Upper lobe of right lung (tissue), 1 donor: ENCODE measurements around the gene HID1. TPM values are rescaled to one million over a fixed set of nuclear protein-coding genes. Genes with fewer than 3 reads are reported as not detected.

Source experiments
- ATAC-seq: fragments of 200-7000 bp; cut with Tn5 transposase; one replicate; pipeline ENCODE4 v1.9.1; 2020; ENCODE audit warnings: mild to moderate bottlenecking, moderate library complexity
- DNase-seq: peaks from one replicate; pipeline ENCODE4 v3.0.0-alpha.2; 2020
- H3K27ac ChIP-seq: fragments of 200-600 bp; one replicate; pipeline ENCODE4 v1.8.0; 2022
- H3K27me3 ChIP-seq: fragments of 200-600 bp; one replicate; pipeline ENCODE4 v1.8.0; 2022; ENCODE audit warnings: mild to moderate bottlenecking
- H3K36me3 ChIP-seq: fragments of 200-600 bp; one replicate; pipeline ENCODE4 v1.8.0; 2022
- H3K4me1 ChIP-seq: fragments of 200-600 bp; one replicate; pipeline ENCODE4 v1.8.0; 2022
- H3K4me3 ChIP-seq: fragments of 200-600 bp; one replicate; pipeline ENCODE4 v1.8.0; 2022; ENCODE audit warnings: mild to moderate bottlenecking
- H3K9me3 ChIP-seq: fragments of 200-600 bp; one replicate; pipeline ENCODE4 v1.8.0; 2022
- CTCF ChIP-seq: fragments of 200-600 bp; IDR thresholded peaks from one replicate; pipeline ENCODE4 v1.8.0; 2022; ENCODE audit warnings: antibody characterized with exemption
- intact Hi-C: fragments of 100-400 bp; cut with DNase I; formaldehyde crosslinking; loops from one replicate; pipeline ENCODE4 v1.11.0; 2022
- total RNA-seq: library from RNA; stranded (reverse); fragmentation: NEBNext Ultra II Directional; extraction: Animal tissue kit (Norgen Biotek cat#: 25700); gene quantifications from one replicate; pipeline ENCODE4 v1.2.1, GENCODE V29; 2021
- donor health status: DM: no; HTN: yes; CAD: no; lungs with severe emphysema.

The HID1 gene
- total RNA-seq, 1 donor from 2014 or later: 33.5 TPM

- Histone ChIP-seq H3K4me1 (no peaks in the 10 kb centered on the region), H3K36me3 (no peaks in the 10 kb centered on the region), H3K27ac (no peak overlapping the region), H3K27me3 (peaks cover 68% of the 10 kb centered on the region), H3K4me3 (no peak overlapping the region), H3K9me3 (no peaks in the 10 kb centered on the region)
- TF ChIP-seq CTCF: no peak
- no peak for ATAC-seq
- intact Hi-C loops: no loop called here
- DNase-seq: no peak
These were observed 33.0 kb downstream of the HID1 start for GRCh38 chr17:74939534-74939933.

GRCh38 chr17:74938194-74938950 is 34.2 kb downstream of the HID1 start:
- TF ChIP-seq CTCF: no peak
- Histone ChIP-seq H3K27ac (no peak overlapping the region), H3K4me3 (no peak overlapping the region), H3K9me3 (no peaks in the 10 kb centered on the region), H3K4me1 (no peaks in the 10 kb centered on the region), H3K27me3 (peaks cover 75% of the 10 kb centered on the region), H3K36me3 (no peaks in the 10 kb centered on the region)
- intact Hi-C loops: no loop called here
- ATAC-seq (no peak), DNase-seq (no peak)

GRCh38 chr17:74937064-74938051 is 35.2 kb downstream of the HID1 start:
- Histone ChIP-seq H3K27me3 (peaks cover 75% of the 10 kb centered on the region), H3K9me3 (no peaks in the 10 kb centered on the region), H3K27ac (no peak overlapping the region), H3K4me3 (no peak overlapping the region), H3K4me1 (no peaks in the 10 kb centered on the region), H3K36me3 (no peaks in the 10 kb centered on the region)
- no peak for ATAC-seq
- DNase-seq: no peak
- TF ChIP-seq CTCF: no peak
- intact Hi-C loops: no loop called here

- no peak overlapping the region for H3K4me3 ChIP-seq
- no peak overlapping the region for H3K27ac ChIP-seq
- no peaks in the 10 kb centered on the region for H3K9me3 ChIP-seq
- TF ChIP-seq CTCF: no peak
- no peak for DNase-seq
- no peaks in the 10 kb centered on the region for H3K36me3 ChIP-seq
- H3K4me1 ChIP-seq: no peaks in the 10 kb centered on the region
- intact Hi-C loops: no loop called here
- ATAC-seq: no peak
- H3K27me3 ChIP-seq: peaks cover 68% of the 10 kb centered on the region
These were observed 36.1 kb downstream of the HID1 start for GRCh38 chr17:74936470-74936799.

- intact Hi-C loops: no loop called here
- Histone ChIP-seq H3K27ac (no peak within 1 kb of the TSS), H3K4me3 (no peak within 1 kb of the TSS), H3K27me3 (peaks cover 63% of the 10 kb centered on the region), H3K4me1 (no peaks in the 10 kb centered on the region), H3K36me3 (no peaks in the 10 kb centered on the region), H3K9me3 (no peaks in the 10 kb centered on the region)
- no peak for ATAC-seq
- DNase-seq: no peak
- TF ChIP-seq CTCF: no peak
These were observed 36.7 kb downstream of the HID1 start, which contains the start of gene OTOP3 for GRCh38 chr17:74935585-74936469. Gene OTOP3 (plus strand): TSS chr17:74935898. CDS start chr17:74935922, 24 bp downstream.
